Body of pancreas (tissue), 4 donors: ENCODE measurements around the gene SLC38A1. TPM values are rescaled to one million over a fixed set of nuclear protein-coding genes. Genes with fewer than 3 reads are reported as not detected.

Experiments
- ATAC-seq: fragments of 150-250 bp; one replicate; pipeline ENCODE4 v1.9.1; 2016
- DNase-seq, 4 donors: peaks; one replicate each; pipeline ENCODE4 v3.0.0-alpha.2; 2019
- H3K27ac ChIP-seq, 4 donors: fragments of 200-600 bp; sonication (generic); 1 replicate in 3 of 4; 2 replicates in 1 of 4; pipeline versions ENCODE4 v1.5.1 to v1.6.1; 2016 to 2019; ENCODE audit warnings: mild to moderate bottlenecking in 1 of 4, mixed read lengths in 1 of 4, moderate library complexity in 1 of 4
- H3K27me3 ChIP-seq, 2 donors: fragments of 200-600 bp; sonication (generic); one replicate each; pipeline ENCODE4 v1.6.0; 2016; ENCODE audit warnings: mild to moderate bottlenecking in 1 of 2
- H3K36me3 ChIP-seq, 2 donors: fragments of 200-600 bp; sonication (generic); replicated peaks in 1 of 2; 2 replicates each; pipeline ENCODE4 v1.5.1; 2016; ENCODE audit warnings: low read depth in 2 of 2; ENCODE audit not compliant: insufficient read depth in 1 of 2
- H3K4me1 ChIP-seq: fragments of 200-600 bp; sonication (generic); one replicate; pipeline ENCODE4 v1.6.0; 2016
- H3K4me3 ChIP-seq, 2 donors: fragments of 200-600 bp; sonication (generic); 1 replicate in 1 of 2; 2 replicates in 1 of 2; pipeline ENCODE4 v1.5.1; 2016 to 2019
- H3K9me3 ChIP-seq, 3 donors: fragments of 200-600 bp; sonication (generic); 1 replicate in 2 of 3; 2 replicates in 1 of 3; pipeline ENCODE4 v1.5.1; 2016
- POLR2A ChIP-seq, 3 donors: fragments of 450-650 bp; IDR thresholded peaks; one replicate each; pipeline ENCODE4 v1.6.1; 2016; ENCODE audit warnings: antibody characterized with exemption in 3 of 3, mild to moderate bottlenecking in 2 of 3
- WGBS, 2 donors: methylation state at CpG; one replicate each; pipeline ENCODE4 v1.1.5; 2017; 5-methylcytosine and 5-hydroxymethylcytosine counted together
- intact Hi-C: fragments of 100-400 bp; cut with DNase I; formaldehyde crosslinking; loops from one replicate; pipeline ENCODE4 v1.15.1; 2023
- total RNA-seq, 2 donors: library from RNA; depleted of rRNA; stranded (reverse); fragments of >200 nt; gene quantifications; one replicate each; pipeline ENCODE4 v1.1.0, GENCODE V29; 2016
- TF ChIP-seq, protein P1 (sequence below), 7 experiments: fragments of 450-650 bp in 4 of 7; fragments of 200-600 bp in 3 of 7; sonication (generic) in 3 of 7; IDR thresholded peaks; one replicate each; pipeline ENCODE4 v1.5.1; 2016 to 2019; ENCODE audit warnings: antibody characterized with exemption in 7 of 7

Gene SLC38A1
- total RNA-seq, 2 donors from 2014 or later: 18.5 to 38.4 TPM

DNA sequence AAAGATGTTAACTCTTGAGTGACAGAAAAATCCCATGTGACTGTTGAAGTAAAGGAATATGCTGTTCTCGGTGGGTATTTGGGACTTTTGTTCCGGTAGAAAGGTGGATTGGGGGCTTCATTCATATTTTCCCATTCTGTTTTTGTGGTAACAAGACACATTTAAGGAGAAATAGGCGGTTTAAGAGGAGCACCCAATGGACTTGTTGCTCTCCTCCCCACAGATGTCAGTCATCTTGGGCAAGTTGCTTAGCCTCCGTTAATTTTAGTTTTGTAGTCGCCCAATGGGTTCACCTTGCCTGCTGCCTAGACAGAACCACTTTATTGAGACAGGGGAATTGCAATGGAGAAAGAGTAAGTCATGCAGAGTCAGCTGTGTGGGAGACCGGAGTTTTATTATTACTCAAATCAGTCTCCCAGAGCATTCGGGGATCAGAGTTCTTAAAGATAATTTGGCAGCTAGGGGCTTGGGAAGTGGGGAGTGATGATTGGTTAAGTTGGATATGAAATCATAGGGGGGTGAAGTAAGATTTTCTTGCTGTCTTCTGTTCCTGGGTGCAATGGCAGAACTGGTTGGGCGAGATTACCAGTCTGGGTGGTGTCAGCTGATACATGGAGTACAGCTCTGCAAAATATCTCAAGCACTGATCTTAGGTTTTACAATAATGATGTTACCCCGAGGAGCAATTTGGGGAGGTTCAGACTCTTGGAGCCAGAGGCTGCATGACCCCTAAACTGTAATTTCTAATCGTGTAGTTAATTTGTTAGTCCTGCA, 50.3 kb downstream of the SLC38A1 start:
- no peaks in the 10 kb centered on the region for H3K4me1 ChIP-seq
- H3K27ac ChIP-seq: no peak overlapping the region

DNA sequence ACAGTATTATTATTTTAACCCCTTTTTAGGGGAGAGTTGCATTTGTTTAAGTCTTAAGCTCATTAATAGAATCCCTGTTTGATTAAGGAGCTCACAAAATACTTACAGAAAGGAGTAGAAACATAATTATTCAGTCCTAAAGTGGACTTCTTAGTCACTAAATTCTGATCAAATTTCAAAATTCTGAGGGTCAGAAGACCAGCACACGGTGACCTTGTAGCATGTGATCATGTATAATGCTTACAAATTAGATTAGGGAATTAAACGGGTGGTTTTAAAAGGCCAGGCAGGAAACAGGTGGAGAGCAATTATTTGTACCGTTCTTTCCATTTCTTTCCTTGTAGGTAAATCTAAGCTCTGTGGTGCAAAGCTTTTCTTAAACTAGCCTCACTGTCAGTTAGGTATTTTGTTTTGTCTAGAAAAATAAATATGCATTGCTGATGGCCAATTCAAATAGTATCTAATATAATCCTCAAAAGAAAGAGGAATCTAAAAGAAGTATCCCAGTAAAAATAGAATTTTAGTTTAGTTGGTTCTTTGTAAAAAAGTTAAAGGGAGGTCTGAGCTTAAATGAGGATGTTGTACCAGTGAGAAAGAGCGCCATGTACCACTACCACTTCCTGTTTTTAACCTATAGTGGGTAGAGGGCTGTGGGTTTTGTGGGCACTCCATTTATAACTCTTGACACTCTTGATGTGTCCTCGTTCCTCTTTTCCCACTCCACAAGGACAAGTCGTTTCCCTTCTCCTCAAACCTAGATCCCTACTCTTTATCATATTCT, 51.1 kb downstream of the SLC38A1 start:
- no peak overlapping the region for H3K4me3 ChIP-seq
- H3K36me3 ChIP-seq: no peaks in the 10 kb centered on the region
- 61 to 74% methylated on average over 6 of the region's 6 CpGs for WGBS, 2 donors
- no peaks in the 10 kb centered on the region for H3K4me1 ChIP-seq
- peak in 1 of 4 donors; percentile 63 for DNase-seq
- H3K27ac ChIP-seq: no peak overlapping the region
- no peak for TF ChIP-seq POLR2A (IDR thresholded peaks at IDR 0.05)
- TF ChIP-seq, protein P1, sequence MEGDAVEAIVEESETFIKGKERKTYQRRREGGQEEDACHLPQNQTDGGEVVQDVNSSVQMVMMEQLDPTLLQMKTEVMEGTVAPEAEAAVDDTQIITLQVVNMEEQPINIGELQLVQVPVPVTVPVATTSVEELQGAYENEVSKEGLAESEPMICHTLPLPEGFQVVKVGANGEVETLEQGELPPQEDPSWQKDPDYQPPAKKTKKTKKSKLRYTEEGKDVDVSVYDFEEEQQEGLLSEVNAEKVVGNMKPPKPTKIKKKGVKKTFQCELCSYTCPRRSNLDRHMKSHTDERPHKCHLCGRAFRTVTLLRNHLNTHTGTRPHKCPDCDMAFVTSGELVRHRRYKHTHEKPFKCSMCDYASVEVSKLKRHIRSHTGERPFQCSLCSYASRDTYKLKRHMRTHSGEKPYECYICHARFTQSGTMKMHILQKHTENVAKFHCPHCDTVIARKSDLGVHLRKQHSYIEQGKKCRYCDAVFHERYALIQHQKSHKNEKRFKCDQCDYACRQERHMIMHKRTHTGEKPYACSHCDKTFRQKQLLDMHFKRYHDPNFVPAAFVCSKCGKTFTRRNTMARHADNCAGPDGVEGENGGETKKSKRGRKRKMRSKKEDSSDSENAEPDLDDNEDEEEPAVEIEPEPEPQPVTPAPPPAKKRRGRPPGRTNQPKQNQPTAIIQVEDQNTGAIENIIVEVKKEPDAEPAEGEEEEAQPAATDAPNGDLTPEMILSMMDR (IDR thresholded peaks at IDR 0.05): no peak
- intact Hi-C loops: loop anchor here (10.0 kb wide), 1 partner anchor 67 kb away; no protein-coding TSS in a partner anchor
- ATAC-seq: no peak
- no peaks in the 10 kb centered on the region for H3K27me3 ChIP-seq
- no peaks in the 10 kb centered on the region for H3K9me3 ChIP-seq

More for the DNA sequence above, 50.3 kb downstream of the SLC38A1 start:
- 78 to 90% methylated on average over 10 of the region's 10 CpGs for WGBS, 2 donors
- ATAC-seq (no peak), DNase-seq (no peak)
- H3K9me3 ChIP-seq: no peaks in the 10 kb centered on the region
- intact Hi-C loops: loop anchor here (10.0 kb wide), 1 partner anchor 66 kb away; no protein-coding TSS in a partner anchor
- H3K4me3 ChIP-seq: no peak overlapping the region
- no peaks in the 10 kb centered on the region for H3K36me3 ChIP-seq
- H3K27me3 ChIP-seq: no peaks in the 10 kb centered on the region
- TF ChIP-seq, protein P1 (IDR thresholded peaks at IDR 0.05): no peak
- TF ChIP-seq POLR2A (IDR thresholded peaks at IDR 0.05): no peak

DNA sequence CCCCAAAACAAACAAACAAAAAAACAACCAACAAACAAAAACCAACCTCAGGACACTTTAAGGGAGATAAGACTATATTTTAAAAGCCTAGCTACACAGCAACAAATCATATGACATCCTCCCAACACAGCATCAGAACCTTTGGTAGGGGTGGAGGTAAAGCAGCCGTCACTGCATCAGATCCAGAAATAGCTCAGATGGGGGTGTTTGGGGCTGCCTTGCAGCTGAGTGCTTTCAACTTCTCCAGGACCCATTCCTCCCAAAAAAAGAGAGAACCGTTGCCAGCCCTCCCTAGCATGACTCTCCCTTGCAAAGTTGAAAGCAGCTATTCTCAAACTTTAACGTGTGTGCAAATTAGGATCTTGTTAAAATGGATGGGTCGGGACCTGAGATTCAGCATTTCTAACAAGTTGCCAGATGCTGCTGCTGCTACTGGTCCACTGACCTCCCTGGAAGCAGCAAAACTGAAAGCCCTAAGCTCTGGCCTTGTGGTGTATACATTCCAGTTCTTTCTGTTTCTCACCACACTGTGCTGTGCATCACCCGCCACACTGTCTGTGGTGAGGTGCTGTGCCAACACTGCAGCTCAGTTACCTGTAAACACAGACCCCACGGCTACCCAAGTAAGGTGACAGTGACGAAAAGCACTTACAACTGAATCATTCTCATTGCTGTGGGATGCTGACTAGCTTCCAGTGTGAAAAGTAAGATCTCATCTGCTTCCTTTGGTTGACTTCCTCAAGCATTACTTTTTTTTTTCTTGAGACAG, 54.0 kb downstream of the SLC38A1 start:
- H3K4me3 ChIP-seq: no peak overlapping the region
- TF ChIP-seq, protein P1 (IDR thresholded peaks at IDR 0.05): no peak
- no peaks in the 10 kb centered on the region for H3K9me3 ChIP-seq
- intact Hi-C loops: loop anchor here (10.0 kb wide), 1 partner anchor 70 kb away; no protein-coding TSS in a partner anchor
- H3K27me3 ChIP-seq: no peaks in the 10 kb centered on the region
- ATAC-seq: no peak
- H3K36me3 ChIP-seq: no peaks in the 10 kb centered on the region
- H3K27ac ChIP-seq: no peak overlapping the region
- H3K4me1 ChIP-seq: peaks cover 18% of the 10 kb centered on the region
- WGBS, 2 donors: 68 to 84% methylated on average over 7 of the region's 7 CpGs
- DNase-seq: peak in 2 of 4 donors; percentile 19 to 44

DNA sequence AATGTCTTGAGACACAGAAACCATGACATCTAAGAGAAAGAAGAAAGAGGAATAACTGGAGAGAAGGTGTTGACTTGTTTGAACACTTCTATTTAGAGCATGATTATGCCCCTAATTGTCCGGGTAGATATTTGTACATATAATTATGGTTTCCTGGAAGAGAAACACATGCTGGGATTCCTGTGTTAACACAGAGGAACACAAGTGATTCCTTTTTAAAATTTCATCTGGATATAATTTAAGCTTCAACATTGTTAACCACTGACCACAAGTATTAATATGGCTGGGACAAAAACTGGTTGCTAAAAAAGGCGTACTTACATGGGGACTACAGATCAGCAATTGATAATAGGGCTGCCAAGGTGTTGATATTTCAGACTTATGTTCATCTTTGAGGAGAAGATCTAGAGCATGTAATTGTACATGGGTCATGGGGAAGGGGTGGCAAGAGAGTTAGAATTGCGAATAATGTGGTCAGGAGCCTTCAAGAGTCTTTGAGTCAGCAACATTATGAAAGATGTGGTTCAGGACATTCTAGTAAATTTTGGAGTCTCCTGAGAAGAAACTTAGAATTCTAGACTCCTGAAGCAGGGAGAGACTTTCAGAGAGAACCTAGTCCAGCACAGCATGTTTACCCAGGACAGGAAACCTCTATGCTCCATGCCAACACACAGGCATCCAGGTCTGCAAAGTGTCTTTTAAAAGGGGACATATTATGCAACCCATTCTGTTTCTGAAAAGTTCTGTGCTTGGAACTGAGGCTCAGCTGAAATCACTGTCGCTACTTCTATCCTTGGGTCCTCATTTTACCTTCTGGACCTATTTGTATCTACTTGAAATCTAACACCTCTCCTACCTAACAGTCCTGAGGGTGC, 56.5 kb downstream of the SLC38A1 start:
- no peak overlapping the region for H3K27ac ChIP-seq
- DNase-seq: no peak
- H3K4me1 ChIP-seq: peaks cover 35% of the 10 kb centered on the region
- H3K4me3 ChIP-seq: no peak overlapping the region
- no peaks in the 10 kb centered on the region for H3K27me3 ChIP-seq
- ATAC-seq: no peak
- 90 to 92% methylated on average over 4 of the region's 4 CpGs for WGBS, 2 donors
- TF ChIP-seq, protein P1 (IDR thresholded peaks at IDR 0.05): no peak
- H3K36me3 ChIP-seq: no peaks in the 10 kb centered on the region
- intact Hi-C loops: loop anchor here (10.0 kb wide), 1 partner anchor 72 kb away; no protein-coding TSS in a partner anchor
- H3K9me3 ChIP-seq: no peaks in the 10 kb centered on the region
